Measurements from ENCODE around the gene WDR27.
A peak's percentile ranks its signal among the peaks of the same experiment; 100 is the strongest.

WDR27 gene

GRCh38 chr6:169701954-169702839 is at the start of gene WDR27, which contains the start of gene C6orf120:
TSS of gene WDR27 (minus strand) at chr6:169702029. CDS start at chr6:169689005, 13,024 bp downstream.
TSS of gene C6orf120 (plus strand) at chr6:169702126. CDS start at chr6:169702460, 334 bp downstream.
- Mint-ChIP-seq H3K27me3 (no peaks in the 10 kb centered on the region), H3K4me1 (ENCODE audit: low read depth) (peaks cover 62% of the 10 kb centered on the region), H3K36me3 (ENCODE audit: low read depth) (peaks cover 48% of the 10 kb centered on the region), H3K27ac (peak within 1 kb of the TSS; percentile 91), H3K4me3 (peak within 1 kb of the TSS; percentile 92), H3K9me3 (no peaks in the 10 kb centered on the region)

- Mint-ChIP-seq H3K27me3 (no peaks in the 10 kb centered on the region), H3K27ac (no peak overlapping the region), H3K36me3 (ENCODE audit: low read depth) (peaks cover 37% of the 10 kb centered on the region), H3K9me3 (peaks cover 4% of the 10 kb centered on the region), H3K4me3 (no peak overlapping the region), H3K4me1 (ENCODE audit: low read depth) (peaks cover 13% of the 10 kb centered on the region)
These were observed 44.7 kb upstream of the WDR27 start for GRCh38 chr6:169746556-169746955.

GRCh38 chr6:169745405-169745804 is 43.6 kb upstream of the WDR27 start:
- Mint-ChIP-seq H3K36me3 (ENCODE audit: low read depth) (peaks cover 31% of the 10 kb centered on the region), H3K4me3 (no peak overlapping the region), H3K27ac (no peak overlapping the region), H3K27me3 (no peaks in the 10 kb centered on the region), H3K9me3 (peaks cover 4% of the 10 kb centered on the region), H3K4me1 (ENCODE audit: low read depth) (peaks cover 13% of the 10 kb centered on the region)

- H3K9me3 Mint-ChIP-seq = peaks cover 2% of the 10 kb centered on the region
- H3K27me3 Mint-ChIP-seq = peaks cover 10% of the 10 kb centered on the region
- no peak overlapping the region for H3K27ac Mint-ChIP-seq
- peaks cover 2% of the 10 kb centered on the region for H3K36me3 Mint-ChIP-seq (ENCODE audit: low read depth)
- no peak overlapping the region for H3K4me3 Mint-ChIP-seq
- H3K4me1 Mint-ChIP-seq (ENCODE audit: low read depth) = peaks cover 14% of the 10 kb centered on the region
These were observed 39.5 kb upstream of the WDR27 start for GRCh38 chr6:169741344-169741743.

GRCh38 chr6:169738976-169739529 is 37.2 kb upstream of the WDR27 start:
- H3K27me3 Mint-ChIP-seq = peaks cover 31% of the 10 kb centered on the region
- H3K4me3 Mint-ChIP-seq = no peak overlapping the region
- H3K27ac Mint-ChIP-seq = no peak overlapping the region
- no peaks in the 10 kb centered on the region for H3K9me3 Mint-ChIP-seq
- H3K36me3 Mint-ChIP-seq (ENCODE audit: low read depth) = no peaks in the 10 kb centered on the region
- H3K4me1 Mint-ChIP-seq (ENCODE audit: low read depth) = peaks cover 14% of the 10 kb centered on the region

GRCh38 chr6:169738204-169738975 is 36.6 kb upstream of the WDR27 start:
- no peaks in the 10 kb centered on the region for H3K36me3 Mint-ChIP-seq (ENCODE audit: low read depth)
- peaks cover 14% of the 10 kb centered on the region for H3K4me1 Mint-ChIP-seq (ENCODE audit: low read depth)
- H3K27ac Mint-ChIP-seq = peak overlapping the region; percentile 22
- H3K9me3 Mint-ChIP-seq = no peaks in the 10 kb centered on the region
- H3K4me3 Mint-ChIP-seq = no peak overlapping the region
- H3K27me3 Mint-ChIP-seq = peaks cover 31% of the 10 kb centered on the region

- Mint-ChIP-seq H3K27me3 (peaks cover 9% of the 10 kb centered on the region), H3K9me3 (no peaks in the 10 kb centered on the region)
These were observed 28.1 kb upstream of the WDR27 start for GRCh38 chr6:169729961-169730360.

GRCh38 chr6:169726963-169727362 is 25.1 kb upstream of the WDR27 start:
- no peak overlapping the region for H3K27ac Mint-ChIP-seq
- H3K4me1 Mint-ChIP-seq (ENCODE audit: low read depth) = peaks cover 22% of the 10 kb centered on the region
- H3K9me3 Mint-ChIP-seq = no peaks in the 10 kb centered on the region
- no peak overlapping the region for H3K4me3 Mint-ChIP-seq
- H3K36me3 Mint-ChIP-seq (ENCODE audit: low read depth) = peaks cover 4% of the 10 kb centered on the region
- H3K27me3 Mint-ChIP-seq = no peaks in the 10 kb centered on the region

More at GRCh38 chr6:169729961-169730360, 28.1 kb upstream of the WDR27 start:
- Mint-ChIP-seq H3K27ac (no peak overlapping the region), H3K4me1 (ENCODE audit: low read depth) (peaks cover 26% of the 10 kb centered on the region), H3K4me3 (no peak overlapping the region), H3K36me3 (ENCODE audit: low read depth) (peaks cover 4% of the 10 kb centered on the region)

- no peaks in the 10 kb centered on the region for H3K9me3 Mint-ChIP-seq
- no peaks in the 10 kb centered on the region for H3K27me3 Mint-ChIP-seq
- peaks cover 4% of the 10 kb centered on the region for H3K36me3 Mint-ChIP-seq (ENCODE audit: low read depth)
- H3K4me3 Mint-ChIP-seq = peak overlapping the region; percentile 87
- H3K27ac Mint-ChIP-seq = peak overlapping the region; percentile 92
- H3K4me1 Mint-ChIP-seq (ENCODE audit: low read depth) = peaks cover 31% of the 10 kb centered on the region
These were observed 24.2 kb upstream of the WDR27 start for GRCh38 chr6:169726049-169726400.

GRCh38 chr6:169725125-169726048 is 23.6 kb upstream of the WDR27 start:
- peaks cover 4% of the 10 kb centered on the region for H3K36me3 Mint-ChIP-seq (ENCODE audit: low read depth)
- peak overlapping the region; percentile 92 for H3K27ac Mint-ChIP-seq
- peak overlapping the region; percentile 87 for H3K4me3 Mint-ChIP-seq
- H3K4me1 Mint-ChIP-seq (ENCODE audit: low read depth) = peaks cover 33% of the 10 kb centered on the region
- no peaks in the 10 kb centered on the region for H3K9me3 Mint-ChIP-seq
- no peaks in the 10 kb centered on the region for H3K27me3 Mint-ChIP-seq

- peak within 1 kb of the TSS; percentile 88 for H3K4me3 Mint-ChIP-seq
- peaks cover 11% of the 10 kb centered on the region for H3K36me3 Mint-ChIP-seq (ENCODE audit: low read depth)
- H3K4me1 Mint-ChIP-seq (ENCODE audit: low read depth) = peaks cover 41% of the 10 kb centered on the region
- no peaks in the 10 kb centered on the region for H3K27me3 Mint-ChIP-seq
- peak within 1 kb of the TSS; percentile 92 for H3K27ac Mint-ChIP-seq
- no peaks in the 10 kb centered on the region for H3K9me3 Mint-ChIP-seq
These were observed 22.8 kb upstream of the WDR27 start, which contains the start of gene PHF10 for GRCh38 chr6:169724494-169725124. TSS of gene PHF10 (minus strand) at chr6:169724500. CDS start at chr6:169723931, 569 bp downstream.

GRCh38 chr6:169723991-169724493 is 22.2 kb upstream of the WDR27 start:
- Mint-ChIP-seq H3K9me3 (no peaks in the 10 kb centered on the region), H3K27me3 (no peaks in the 10 kb centered on the region), H3K4me3 (peak overlapping the region; percentile 52), H3K4me1 (ENCODE audit: low read depth) (peaks cover 47% of the 10 kb centered on the region), H3K36me3 (ENCODE audit: low read depth) (peaks cover 17% of the 10 kb centered on the region), H3K27ac (no peak overlapping the region)

- Mint-ChIP-seq H3K36me3 (ENCODE audit: low read depth) (peaks cover 21% of the 10 kb centered on the region), H3K4me3 (peak overlapping the region; percentile 88), H3K27me3 (no peaks in the 10 kb centered on the region), H3K4me1 (ENCODE audit: low read depth) (peaks cover 50% of the 10 kb centered on the region), H3K9me3 (no peaks in the 10 kb centered on the region), H3K27ac (peak overlapping the region; percentile 89)
These were observed 21.5 kb upstream of the WDR27 start for GRCh38 chr6:169723200-169723909.

Measured in stimulated activated naive CD8-positive, alpha-beta T cell treated with anti-CD3 and anti-CD28 coated beads, Interleukin-15, Interleukin-2, amounts not matched to agents 100 ng/mL and 50 ng/mL, for 24 hours (primary cell).